Hepatocyte (in vitro differentiated cells): Measurements from ENCODE around the gene TIGD2. TPM values are rescaled to one million over a fixed set of nuclear protein-coding genes. Genes with fewer than 3 reads are reported as not detected.

ENCODE experiments used
- DNase-seq: peaks from one replicate; pipeline ENCODE4 v3.0.0-alpha.2; 2016; ENCODE audit warnings: low spot score
- H2AFZ ChIP-seq: fragments of 200-600 bp; sonication (generic); 2 replicates; pipeline ENCODE4 v1.6.0; 2016; ENCODE audit warnings: antibody characterized with exemption, mild to moderate bottlenecking
- H3K27ac ChIP-seq: fragments of 200-600 bp; sonication (generic); 2 replicates; pipeline ENCODE4 v1.5.1; 2016; ENCODE audit warnings: mild to moderate bottlenecking
- H3K27me3 ChIP-seq: fragments of 200-600 bp; sonication (generic); 2 replicates; pipeline ENCODE4 v1.6.1; 2016
- H3K36me3 ChIP-seq: fragments of 200-600 bp; sonication (generic); replicated peaks from 2 replicates; pipeline ENCODE4 v1.5.1; 2016; ENCODE audit warnings: low read depth; ENCODE audit not compliant: insufficient read depth
- H3K4me1 ChIP-seq: fragments of 200-600 bp; sonication (generic); 2 replicates; pipeline ENCODE4 v1.5.1; 2016; ENCODE audit warnings: mild to moderate bottlenecking, moderate library complexity; ENCODE audit not compliant: insufficient read depth
- H3K4me2 ChIP-seq: fragments of 200-600 bp; sonication (generic); 2 replicates; pipeline ENCODE4 v1.6.0; 2016
- H3K4me3 ChIP-seq: fragments of 200-600 bp; sonication (generic); 2 replicates; pipeline ENCODE4 v1.5.1; 2016; ENCODE audit warnings: mild to moderate bottlenecking
- H3K79me2 ChIP-seq: fragments of 200-600 bp; sonication (generic); 2 replicates; pipeline ENCODE4 v1.6.0; 2017; ENCODE audit warnings: mild to moderate bottlenecking
- H3K9me2 ChIP-seq: fragments of 200-600 bp; sonication (generic); replicated peaks from 2 replicates; pipeline ENCODE4 v1.6.0; 2017; ENCODE audit warnings: mild to moderate bottlenecking; ENCODE audit not compliant: insufficient read depth
- H3K9me3 ChIP-seq: fragments of 200-600 bp; sonication (generic); 2 replicates; pipeline ENCODE4 v1.5.1; 2016; ENCODE audit warnings: low read depth, mild to moderate bottlenecking
- H4K20me1 ChIP-seq: fragments of 200-600 bp; sonication (generic); 2 replicates; pipeline ENCODE4 v1.6.0; 2016; ENCODE audit warnings: mild to moderate bottlenecking; ENCODE audit not compliant: insufficient read depth, poor library complexity, severe bottlenecking
- EZH2 ChIP-seq: fragments of 200-600 bp; sonication (generic); IDR thresholded peaks from 2 replicates; pipeline ENCODE4 v1.6.1; 2016; ENCODE audit warnings: antibody characterized with exemption, mild to moderate bottlenecking, borderline replicate concordance
- EZH2phosphoT487 ChIP-seq: fragments of 200-600 bp; sonication (generic); IDR thresholded peaks from one replicate; pipeline ENCODE4 v1.6.1; 2018; ENCODE audit warnings: antibody characterized with exemption, mild to moderate bottlenecking, low read depth, moderate library complexity; ENCODE audit not compliant: unreplicated experiment, severe bottlenecking
- WGBS: methylation state at CpG from one replicate; pipeline ENCODE4 v1.1.6; 2016; ENCODE audit warnings: low lambda C conversion rate; ENCODE audit errors: missing lambda C conversion rate; 5-methylcytosine and 5-hydroxymethylcytosine counted together
- polyA plus RNA-seq: library from polyadenylated mRNA; unstranded; fragments of >200 nt; fragmentation: Nextera tagmentation; extraction: Ambion mirVana; gene quantifications from 2 replicates; pipeline ENCODE4 v1.2.1, GENCODE V29; 2016
- total RNA-seq: library from RNA; depleted of rRNA; stranded (reverse); fragments of >200 nt; gene quantifications from 2 replicates; pipeline ENCODE4 v1.2.3, GENCODE V29; 2014
- TF ChIP-seq, protein P1 (sequence below): fragments of 200-600 bp; sonication (generic); IDR thresholded peaks from 2 replicates; pipeline ENCODE4 v1.5.1; 2016; ENCODE audit warnings: antibody characterized with exemption, mild to moderate bottlenecking; ENCODE audit not compliant: poor library complexity

The TIGD2 gene
- total and polyA plus RNA-seq, 2 experiments from 2014 or later, result 10.0 to 15.7 TPM

DNA sequence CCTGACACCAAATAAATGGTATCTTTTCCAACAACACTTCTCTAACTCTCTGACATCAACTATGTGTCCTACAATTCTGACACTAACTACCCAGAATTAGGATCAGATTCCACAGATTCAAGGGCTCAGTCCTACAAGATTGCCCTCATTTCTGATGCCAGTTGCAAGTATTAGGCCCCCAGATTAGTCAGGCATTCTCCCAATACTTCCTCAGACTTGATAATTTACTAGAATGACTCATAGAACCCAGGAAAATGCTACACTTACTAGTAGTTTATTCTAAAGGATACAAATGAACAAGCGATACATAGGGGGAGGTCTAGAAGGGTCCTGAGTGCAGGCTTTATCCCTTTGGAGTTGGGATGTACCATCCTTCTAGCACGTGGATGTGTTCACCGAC is 8.5 kb downstream of the TIGD2 start:
- H3K4me3 ChIP-seq, result no peak overlapping the region
- no peak for DNase-seq
- no peak overlapping the region for H2AFZ ChIP-seq
- H3K79me2 ChIP-seq, result no peaks in the 10 kb centered on the region
- no peaks in the 10 kb centered on the region for H3K9me2 ChIP-seq
- 99% methylated on average over 3 of the region's 3 CpGs for WGBS
- no peaks in the 10 kb centered on the region for H3K36me3 ChIP-seq
- H3K27me3 ChIP-seq, result no peaks in the 10 kb centered on the region
- peak overlapping the region; percentile 22 for H3K27ac ChIP-seq
- H3K4me1 ChIP-seq, result peaks cover 27% of the 10 kb centered on the region
- no peak overlapping the region for H3K4me2 ChIP-seq
- H3K9me3 ChIP-seq, result no peaks in the 10 kb centered on the region
- TF ChIP-seq EZH2phosphoT487 (no peak), EZH2 (no peak)
- TF ChIP-seq, protein P1, sequence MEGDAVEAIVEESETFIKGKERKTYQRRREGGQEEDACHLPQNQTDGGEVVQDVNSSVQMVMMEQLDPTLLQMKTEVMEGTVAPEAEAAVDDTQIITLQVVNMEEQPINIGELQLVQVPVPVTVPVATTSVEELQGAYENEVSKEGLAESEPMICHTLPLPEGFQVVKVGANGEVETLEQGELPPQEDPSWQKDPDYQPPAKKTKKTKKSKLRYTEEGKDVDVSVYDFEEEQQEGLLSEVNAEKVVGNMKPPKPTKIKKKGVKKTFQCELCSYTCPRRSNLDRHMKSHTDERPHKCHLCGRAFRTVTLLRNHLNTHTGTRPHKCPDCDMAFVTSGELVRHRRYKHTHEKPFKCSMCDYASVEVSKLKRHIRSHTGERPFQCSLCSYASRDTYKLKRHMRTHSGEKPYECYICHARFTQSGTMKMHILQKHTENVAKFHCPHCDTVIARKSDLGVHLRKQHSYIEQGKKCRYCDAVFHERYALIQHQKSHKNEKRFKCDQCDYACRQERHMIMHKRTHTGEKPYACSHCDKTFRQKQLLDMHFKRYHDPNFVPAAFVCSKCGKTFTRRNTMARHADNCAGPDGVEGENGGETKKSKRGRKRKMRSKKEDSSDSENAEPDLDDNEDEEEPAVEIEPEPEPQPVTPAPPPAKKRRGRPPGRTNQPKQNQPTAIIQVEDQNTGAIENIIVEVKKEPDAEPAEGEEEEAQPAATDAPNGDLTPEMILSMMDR, result no peak
- no peaks in the 10 kb centered on the region for H4K20me1 ChIP-seq

DNA sequence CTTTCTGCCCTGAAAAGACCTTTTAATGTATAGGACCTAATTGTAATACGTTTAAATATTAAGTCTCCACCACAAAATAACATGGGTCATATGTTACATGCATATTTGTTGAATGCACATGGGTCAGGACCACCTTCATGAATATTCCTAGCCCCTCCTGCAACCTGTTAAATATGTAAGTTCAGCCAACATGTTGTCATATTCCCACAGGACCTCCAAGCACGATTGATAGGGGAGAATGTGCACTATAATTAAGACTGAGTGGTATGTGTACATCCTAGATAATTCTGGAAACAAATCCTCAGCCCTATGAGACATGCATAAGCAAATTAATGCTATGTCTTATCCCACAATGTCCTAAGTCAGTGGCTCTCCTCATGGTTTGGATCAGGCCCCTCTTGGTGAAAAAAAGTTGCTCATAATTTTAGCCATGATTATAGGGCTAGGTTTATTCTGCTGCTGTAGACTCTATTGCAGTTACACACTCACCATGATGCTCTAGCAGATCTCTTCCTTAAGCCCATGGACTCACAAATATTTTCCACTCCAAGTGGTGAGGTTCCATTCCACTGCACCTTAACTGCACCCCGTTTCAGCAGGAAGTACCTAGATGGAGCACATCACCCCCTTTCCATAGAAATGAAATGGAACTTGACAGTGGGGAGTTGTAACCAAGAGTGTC is 10.2 kb downstream of the TIGD2 start:
- H3K79me2 ChIP-seq, result no peaks in the 10 kb centered on the region
- no peak for DNase-seq
- H4K20me1 ChIP-seq, result no peaks in the 10 kb centered on the region
- H3K27me3 ChIP-seq, result no peaks in the 10 kb centered on the region
- no peaks in the 10 kb centered on the region for H3K36me3 ChIP-seq
- peaks cover 27% of the 10 kb centered on the region for H3K4me1 ChIP-seq
- 79% methylated on average over 3 of the region's 3 CpGs for WGBS
- no peaks in the 10 kb centered on the region for H3K9me3 ChIP-seq
- no peak for TF ChIP-seq EZH2
- peak overlapping the region; percentile 60 for H3K4me2 ChIP-seq
- peak overlapping the region; percentile 94 for H3K27ac ChIP-seq
- H3K9me2 ChIP-seq, result no peaks in the 10 kb centered on the region
- no peak overlapping the region for H2AFZ ChIP-seq
- no peak overlapping the region for H3K4me3 ChIP-seq

DNA sequence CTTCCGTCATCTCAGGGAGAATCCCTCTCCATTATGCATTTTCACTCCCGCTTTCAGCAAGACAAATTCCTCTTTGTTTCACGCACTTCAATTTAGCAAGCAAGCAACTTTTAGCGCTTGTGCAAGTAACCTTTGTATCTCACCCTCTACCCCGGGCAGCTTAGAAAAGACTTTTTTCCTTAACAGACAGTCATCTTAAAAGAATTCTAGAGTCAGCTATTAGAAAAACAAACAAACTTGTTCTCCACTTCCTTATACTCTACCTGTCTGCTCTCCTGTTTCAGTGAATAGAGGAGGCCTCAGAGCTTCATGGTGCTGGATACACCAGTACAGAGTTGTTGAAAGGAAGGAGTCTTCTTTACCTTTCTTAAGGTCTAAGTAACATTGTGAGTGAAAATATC is 12.1 kb downstream of the TIGD2 start:
- H3K27ac ChIP-seq, result peak overlapping the region; percentile 94
- no peaks in the 10 kb centered on the region for H3K9me3 ChIP-seq
- no peaks in the 10 kb centered on the region for H3K27me3 ChIP-seq
- H3K4me2 ChIP-seq, result peak overlapping the region; percentile 60
- no peak overlapping the region for H2AFZ ChIP-seq
- TF ChIP-seq, protein P1, result no peak
- no peak for TF ChIP-seq EZH2
- TF ChIP-seq EZH2phosphoT487, result no peak
- peaks cover 27% of the 10 kb centered on the region for H3K4me1 ChIP-seq
- DNase-seq, result peak; percentile 65
- H4K20me1 ChIP-seq, result no peaks in the 10 kb centered on the region
- no peaks in the 10 kb centered on the region for H3K36me3 ChIP-seq
- no peak overlapping the region for H3K4me3 ChIP-seq
- H3K79me2 ChIP-seq, result no peaks in the 10 kb centered on the region
- WGBS, result 45% methylated on average over 5 of the region's 5 CpGs
- no peaks in the 10 kb centered on the region for H3K9me2 ChIP-seq

DNA sequence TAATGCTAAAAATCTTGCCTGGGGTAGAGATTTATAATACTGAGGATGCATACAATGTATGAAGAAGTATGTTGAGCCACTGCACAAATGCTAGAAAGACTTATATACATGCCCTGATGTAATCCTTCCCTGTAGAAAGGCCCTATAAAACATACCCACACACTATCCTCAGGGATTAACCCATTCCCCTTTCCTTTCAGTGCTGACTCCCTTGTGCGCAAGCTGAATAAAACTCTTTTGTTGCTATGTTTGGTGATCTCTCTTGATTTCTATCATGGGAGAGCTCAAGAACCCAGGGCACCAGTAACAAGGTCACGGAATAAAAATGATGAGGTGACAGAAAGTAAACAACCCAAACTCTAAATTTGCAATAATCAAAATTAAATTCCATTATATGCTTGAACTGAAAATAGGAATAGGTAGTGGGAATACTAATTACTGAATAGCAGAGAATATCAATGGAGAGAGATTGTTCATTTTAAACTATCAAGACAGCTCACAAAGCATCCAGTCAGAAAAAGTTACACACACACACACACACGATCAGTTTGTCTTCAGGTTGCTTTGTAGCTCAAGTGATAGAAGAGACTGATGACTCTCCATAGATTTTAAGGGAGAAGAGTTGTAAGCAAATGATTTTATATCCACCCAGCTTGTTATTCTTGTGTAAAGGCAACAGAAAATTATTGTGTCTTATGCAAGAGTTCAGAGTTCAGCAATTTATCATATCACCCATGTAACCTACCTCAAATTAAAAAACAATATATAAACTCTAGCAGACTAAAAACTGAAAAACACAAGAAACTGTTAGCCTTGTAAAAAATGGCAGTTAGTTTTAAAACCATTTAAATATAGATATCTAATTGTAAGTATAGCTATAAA is 14.8 kb downstream of the TIGD2 start:
- no peaks in the 10 kb centered on the region for H3K79me2 ChIP-seq
- peaks cover 30% of the 10 kb centered on the region for H3K4me1 ChIP-seq
- no peak overlapping the region for H3K4me2 ChIP-seq
- H3K27me3 ChIP-seq, result no peaks in the 10 kb centered on the region
- H4K20me1 ChIP-seq, result no peaks in the 10 kb centered on the region
- no peak overlapping the region for H2AFZ ChIP-seq
- no peak overlapping the region for H3K4me3 ChIP-seq
- H3K9me3 ChIP-seq, result no peaks in the 10 kb centered on the region
- H3K36me3 ChIP-seq, result no peaks in the 10 kb centered on the region
- 84% methylated on average over 3 of the region's 3 CpGs for WGBS
- no peak overlapping the region for H3K27ac ChIP-seq
- TF ChIP-seq, protein P1, result no peak
- TF ChIP-seq EZH2 (no peak), EZH2phosphoT487 (no peak)
- H3K9me2 ChIP-seq, result no peaks in the 10 kb centered on the region
- DNase-seq, result no peak
